Activated CD4-positive, alpha-beta memory T cell treated with anti-CD3 and anti-CD28 coated beads, Interleukin-2, amount 10 ng/mL, durations not matched to agents 7 days and 5 days (primary cell): Measurements from ENCODE around the gene AFAP1L2. TPM values are rescaled to one million over a fixed set of nuclear protein-coding genes. Genes with fewer than 3 reads are reported as not detected.

Source experiments
- CTCF ChIA-PET: fragments of 350-600 bp; sonication (Branson Sonifier 250); formaldehyde crosslinking; loops from one replicate; lab custom pipeline; 2021; ENCODE audit warnings: antibody characterized with exemption, inconsistent platforms; lab: Charles Lee
- POLR2A ChIA-PET: fragments of 350-600 bp; sonication (Branson Sonifier 250); formaldehyde crosslinking; loops from one replicate; lab custom pipeline; 2021; ENCODE audit warnings: antibody characterized with exemption; lab: Charles Lee
- DNase-seq: peaks from one replicate; pipeline ENCODE4 v3.0.0-alpha.2; 2020
- H3K27ac Mint-ChIP-seq: one replicate; pipeline ENCODE4 v1.8.0; 2021; ENCODE audit warnings: mild to moderate bottlenecking, mixed read lengths
- H3K27me3 Mint-ChIP-seq: one replicate; pipeline ENCODE4 v1.8.0; 2021; ENCODE audit warnings: mixed read lengths
- H3K36me3 Mint-ChIP-seq: one replicate; pipeline ENCODE4 v1.8.0; 2021; ENCODE audit warnings: low read depth, mixed read lengths
- H3K4me1 Mint-ChIP-seq: one replicate; pipeline ENCODE4 v1.8.0; 2021; ENCODE audit warnings: mixed read lengths
- H3K4me3 Mint-ChIP-seq: one replicate; pipeline ENCODE4 v1.8.0; 2021; ENCODE audit warnings: mild to moderate bottlenecking, mixed read lengths
- H3K9me3 Mint-ChIP-seq: one replicate; pipeline ENCODE4 v1.8.0; 2021; ENCODE audit warnings: mixed read lengths
- total RNA-seq, 2 experiments: library from RNA; stranded (reverse); gene quantifications; one replicate each; pipeline ENCODE4 v1.2.3, GENCODE V29; 2021

The AFAP1L2 gene
- total RNA-seq, 2 experiments from 2014 or later = 1.5 to 1.9 TPM

DNA sequence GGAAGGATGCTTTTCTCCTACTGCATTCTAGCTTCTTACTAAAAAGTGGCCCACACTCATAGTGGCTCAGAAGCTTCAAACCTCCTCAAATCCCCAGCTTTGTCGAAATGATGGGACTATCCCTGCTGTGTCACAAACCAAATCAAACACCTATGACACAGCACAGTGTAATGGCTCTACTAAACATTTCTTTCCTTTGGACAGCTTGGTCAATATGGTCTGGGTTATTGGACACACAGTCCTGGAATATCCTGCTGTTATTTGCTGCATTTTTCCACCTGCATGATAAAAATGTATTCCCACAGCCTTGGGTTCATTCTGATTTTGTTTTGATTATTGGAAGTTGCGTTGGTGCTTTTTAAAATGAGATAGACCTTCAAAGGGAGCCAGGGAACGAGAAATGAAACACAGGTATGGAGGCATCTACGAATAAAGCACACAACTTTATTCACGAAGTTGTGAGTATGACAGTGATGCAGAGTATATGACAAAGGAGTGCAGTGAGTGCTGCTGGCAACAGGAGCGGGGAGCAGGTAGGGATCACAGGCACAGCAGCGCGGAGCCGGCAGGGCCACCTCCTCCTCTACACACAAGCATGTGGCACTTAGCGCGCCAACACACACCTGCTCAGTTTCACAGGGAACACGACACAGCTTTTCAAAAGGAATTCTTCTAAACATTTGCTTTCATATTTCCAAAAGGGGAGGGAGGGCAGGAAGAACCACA, 26.5 kb upstream of the AFAP1L2 start:
- Mint-ChIP-seq H3K27me3 (no peaks in the 10 kb centered on the region), H3K36me3 (peaks cover 32% of the 10 kb centered on the region), H3K4me3 (no peak overlapping the region), H3K9me3 (no peaks in the 10 kb centered on the region), H3K27ac (no peak overlapping the region), H3K4me1 (peaks cover 1% of the 10 kb centered on the region)
- DNase-seq = no peak
- POLR2A ChIA-PET = no interaction called here
- CTCF ChIA-PET = no interaction called here

DNA sequence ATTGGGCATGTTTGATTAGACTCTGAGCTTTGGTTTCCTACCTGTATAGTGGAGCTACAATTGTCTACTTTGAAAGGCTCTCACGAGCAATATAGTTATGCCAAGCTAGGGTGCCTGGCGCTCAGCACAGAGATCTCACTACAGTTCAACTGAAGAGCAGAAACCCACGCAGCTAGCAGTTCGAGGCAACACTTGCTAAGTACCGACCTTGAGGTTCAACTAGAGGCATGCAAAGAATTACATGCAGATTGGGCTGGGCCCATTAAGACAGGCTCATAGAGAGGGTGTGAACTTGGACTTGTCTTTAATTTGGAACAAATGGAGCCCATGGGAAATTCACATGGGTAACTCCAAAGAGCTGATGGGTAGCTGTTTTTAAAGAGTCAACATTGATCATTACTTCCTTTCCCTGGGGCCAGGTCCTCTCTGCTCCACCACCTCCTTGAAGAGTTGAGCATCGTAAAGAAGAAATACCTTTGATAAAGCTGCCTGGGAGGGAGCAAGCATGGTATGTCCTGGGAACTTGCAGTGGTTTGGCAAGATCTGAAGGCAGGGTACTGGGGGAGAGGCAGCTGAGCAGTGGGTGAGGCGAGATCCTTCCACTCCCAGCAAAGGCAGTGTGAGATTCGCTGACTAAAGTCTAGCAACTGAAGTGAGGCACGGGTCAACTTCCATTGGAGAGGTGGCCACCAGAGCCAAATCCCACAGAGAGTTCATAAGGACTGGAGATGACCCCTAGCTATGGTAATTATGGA, 25.5 kb upstream of the AFAP1L2 start:
- H3K4me1 Mint-ChIP-seq = peaks cover 1% of the 10 kb centered on the region
- no peak for DNase-seq
- POLR2A ChIA-PET = no interaction called here
- H3K27me3 Mint-ChIP-seq = no peaks in the 10 kb centered on the region
- CTCF ChIA-PET = no interaction called here
- peaks cover 24% of the 10 kb centered on the region for H3K36me3 Mint-ChIP-seq
- no peaks in the 10 kb centered on the region for H3K9me3 Mint-ChIP-seq
- no peak overlapping the region for H3K4me3 Mint-ChIP-seq
- no peak overlapping the region for H3K27ac Mint-ChIP-seq

DNA sequence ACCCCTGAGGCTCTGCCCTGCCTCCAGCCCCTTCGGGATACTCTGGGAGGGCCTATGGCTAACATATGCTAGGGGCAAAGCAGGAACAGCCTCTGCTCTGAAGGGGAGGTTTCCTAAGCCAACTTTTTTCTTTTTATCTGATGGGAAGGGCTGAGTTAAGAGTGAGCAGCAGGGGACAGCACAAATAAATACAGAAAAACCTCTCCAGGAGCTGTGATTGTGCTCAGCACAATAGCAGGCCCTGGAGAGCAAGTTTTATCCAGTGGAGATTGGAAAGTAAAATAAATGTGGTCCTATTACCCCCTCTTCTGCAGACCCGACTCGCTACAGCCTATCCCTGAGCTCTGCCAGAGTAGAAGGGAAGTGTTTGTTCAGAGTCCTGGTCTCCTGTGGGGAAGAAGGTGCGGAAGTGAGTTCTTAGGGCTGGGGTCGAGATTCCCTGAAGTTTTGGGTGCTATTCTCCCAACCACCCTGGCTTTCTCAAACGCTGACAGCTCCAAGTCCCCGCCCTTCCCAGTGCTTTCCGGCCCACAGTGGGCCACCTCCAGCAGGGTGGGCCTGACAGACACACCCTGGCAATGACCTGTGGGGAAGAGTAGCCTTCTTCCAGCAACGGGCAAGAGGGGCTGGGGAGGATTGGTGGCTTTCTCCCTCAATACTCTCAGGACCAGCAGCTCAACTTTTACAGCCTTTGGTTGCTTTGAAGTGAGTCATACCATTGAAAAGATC, 23.0 kb upstream of the AFAP1L2 start:
- ChIA-PET CTCF (interaction anchor here (1.9 kb wide), 1 partner anchor 123 kb away, joined by 6 read pairs; no protein-coding TSS in a partner anchor), POLR2A (no interaction called here)
- no peaks in the 10 kb centered on the region for H3K9me3 Mint-ChIP-seq
- H3K27me3 Mint-ChIP-seq = peaks cover 3% of the 10 kb centered on the region
- H3K27ac Mint-ChIP-seq = no peak overlapping the region
- no peak overlapping the region for H3K4me3 Mint-ChIP-seq
- DNase-seq = no peak
- H3K36me3 Mint-ChIP-seq = peaks cover 12% of the 10 kb centered on the region
- no peaks in the 10 kb centered on the region for H3K4me1 Mint-ChIP-seq

DNA sequence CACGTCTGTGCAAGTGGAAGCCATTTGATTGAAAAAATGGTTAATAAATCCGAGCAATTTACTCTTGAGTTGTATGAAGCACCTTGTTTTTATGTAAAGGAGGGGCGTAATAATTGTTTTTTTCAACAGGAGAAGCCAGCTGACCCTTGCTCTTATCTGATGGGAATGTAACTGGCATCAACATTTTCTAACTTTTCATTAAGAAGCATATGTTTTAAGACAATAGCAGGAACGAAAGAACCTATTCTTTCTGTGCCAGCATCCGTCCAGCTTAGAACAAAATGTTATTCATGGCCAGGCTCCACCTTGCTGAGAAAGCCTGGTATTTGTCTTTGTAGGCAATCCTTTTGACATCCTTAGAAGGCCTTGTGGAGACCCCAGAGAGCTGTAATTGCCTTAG, 22.2 kb upstream of the AFAP1L2 start:
- POLR2A ChIA-PET = no interaction called here
- H3K4me3 Mint-ChIP-seq = no peak overlapping the region
- peaks cover 6% of the 10 kb centered on the region for H3K36me3 Mint-ChIP-seq
- no peak overlapping the region for H3K27ac Mint-ChIP-seq
- peaks cover 10% of the 10 kb centered on the region for H3K27me3 Mint-ChIP-seq
- no peaks in the 10 kb centered on the region for H3K4me1 Mint-ChIP-seq
- DNase-seq = no peak
- CTCF ChIA-PET = interaction anchor here (1.9 kb wide), 1 partner anchor 122 kb away, joined by 6 read pairs; no protein-coding TSS in a partner anchor
- H3K9me3 Mint-ChIP-seq = no peaks in the 10 kb centered on the region

DNA sequence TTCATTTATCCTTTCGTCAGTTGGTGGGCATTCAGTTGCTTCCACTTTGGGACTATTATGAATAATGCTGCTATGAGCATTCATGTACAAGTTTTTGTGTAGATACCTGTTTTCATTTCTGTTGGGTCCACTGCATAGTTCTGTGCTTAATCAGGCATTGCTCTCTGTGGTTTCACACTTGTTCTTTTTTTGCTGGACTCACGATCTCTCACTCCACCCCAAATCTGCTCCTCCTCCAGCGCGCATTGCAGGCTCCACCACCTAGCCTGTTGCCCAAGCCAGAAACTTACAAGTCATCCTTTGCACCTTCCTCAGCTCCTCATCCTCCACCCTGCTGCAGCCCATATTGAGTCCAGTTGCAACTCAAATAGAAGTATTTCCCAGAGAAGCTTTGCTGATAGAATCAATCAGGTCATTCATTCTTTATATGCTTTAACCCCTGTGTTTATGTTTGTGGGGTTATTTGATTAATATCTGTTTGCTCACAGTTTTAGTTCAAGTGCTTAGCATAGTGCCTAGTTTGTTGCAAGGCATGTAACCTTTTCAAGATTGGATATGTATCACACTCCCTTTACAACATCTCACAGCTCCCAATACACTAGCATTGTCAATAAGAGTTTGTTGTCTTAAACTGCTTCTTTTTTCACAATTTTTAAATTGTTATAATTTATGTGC, 16.6 kb upstream of the AFAP1L2 start:
- ChIA-PET POLR2A (no interaction called here), CTCF (no interaction called here)
- Mint-ChIP-seq H3K4me1 (no peaks in the 10 kb centered on the region), H3K9me3 (no peaks in the 10 kb centered on the region), H3K4me3 (no peak overlapping the region), H3K27ac (no peak overlapping the region), H3K27me3 (peaks cover 51% of the 10 kb centered on the region), H3K36me3 (no peaks in the 10 kb centered on the region)
- no peak for DNase-seq

DNA sequence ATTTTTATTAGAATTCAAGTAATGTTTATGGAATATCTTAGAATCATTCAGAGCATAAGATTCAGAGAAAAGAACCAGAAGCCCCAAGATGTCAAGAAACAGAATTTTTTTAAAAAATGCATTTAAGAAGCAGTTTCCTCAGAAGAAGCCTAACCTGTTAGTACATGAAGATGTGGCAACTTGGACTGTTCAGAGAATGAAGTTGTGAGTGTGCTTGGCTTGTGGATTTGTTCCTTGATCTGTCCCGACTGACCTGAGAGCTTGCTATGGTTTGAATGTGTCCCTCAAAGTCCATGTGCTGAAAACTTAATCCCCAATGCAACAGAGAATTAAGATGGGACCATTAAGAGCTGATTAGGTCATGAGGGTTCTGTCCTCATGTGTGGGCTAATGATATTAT, 13.8 kb upstream of the AFAP1L2 start:
- CTCF ChIA-PET = no interaction called here
- H3K9me3 Mint-ChIP-seq = no peaks in the 10 kb centered on the region
- H3K27me3 Mint-ChIP-seq = peaks cover 64% of the 10 kb centered on the region
- no peaks in the 10 kb centered on the region for H3K36me3 Mint-ChIP-seq
- POLR2A ChIA-PET = no interaction called here
- no peak overlapping the region for H3K4me3 Mint-ChIP-seq
- no peaks in the 10 kb centered on the region for H3K4me1 Mint-ChIP-seq
- H3K27ac Mint-ChIP-seq = no peak overlapping the region
- no peak for DNase-seq

DNA sequence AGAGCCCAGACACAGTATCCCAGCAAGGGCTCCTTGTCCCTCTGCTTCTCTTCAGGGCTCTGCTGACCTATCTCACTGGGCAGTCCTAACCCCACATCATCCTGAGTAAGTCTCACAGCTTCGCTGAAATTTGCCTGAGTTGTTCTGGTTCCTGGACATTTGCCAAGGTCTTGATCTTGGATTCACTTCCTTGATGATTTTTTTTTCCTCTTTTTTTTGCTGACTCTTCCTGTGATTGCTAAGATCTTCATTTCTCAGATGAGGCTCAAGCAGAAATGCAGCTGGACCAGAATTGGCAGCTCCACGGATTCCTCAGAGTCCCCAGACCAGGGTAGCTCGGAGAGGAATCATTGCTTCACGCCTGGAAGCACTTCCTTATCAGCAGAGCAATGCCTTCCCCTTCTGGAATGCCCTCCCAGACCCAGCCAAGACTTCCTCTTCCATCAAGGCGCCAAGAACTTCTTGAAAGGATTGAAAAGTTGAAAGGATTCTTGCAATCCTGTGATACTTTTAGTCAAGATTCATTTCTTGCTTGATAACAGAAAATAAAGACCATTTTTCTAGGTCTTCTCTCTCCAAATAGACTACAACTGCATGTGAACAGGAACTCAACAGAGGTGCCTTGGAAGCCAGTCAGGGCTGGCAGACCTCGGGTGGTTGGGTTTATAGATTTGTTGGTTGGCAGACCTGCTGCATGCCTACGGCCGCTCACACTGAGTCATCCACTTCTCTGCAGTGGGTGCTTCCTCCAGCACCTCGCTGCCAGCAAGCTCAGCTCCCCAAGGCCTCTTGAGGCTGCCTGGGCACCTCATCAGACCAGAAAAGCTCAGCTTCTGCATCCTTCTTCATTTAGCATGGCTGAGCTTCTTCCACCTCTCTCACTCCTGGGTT, 8.8 kb upstream of the AFAP1L2 start:
- Mint-ChIP-seq H3K4me1 (no peaks in the 10 kb centered on the region), H3K36me3 (no peaks in the 10 kb centered on the region), H3K27ac (no peak overlapping the region), H3K27me3 (peaks cover 42% of the 10 kb centered on the region), H3K9me3 (no peaks in the 10 kb centered on the region), H3K4me3 (no peak overlapping the region)
- ChIA-PET CTCF (interaction anchor here (1.2 kb wide), 1 partner anchor 10 kb away, joined by 3 read pairs; no protein-coding TSS in a partner anchor), POLR2A (interaction anchor here (0.7 kb wide), 1 partner anchor 269 kb away, joined by 3 read pairs; no protein-coding TSS in a partner anchor)
- DNase-seq = no peak

DNA sequence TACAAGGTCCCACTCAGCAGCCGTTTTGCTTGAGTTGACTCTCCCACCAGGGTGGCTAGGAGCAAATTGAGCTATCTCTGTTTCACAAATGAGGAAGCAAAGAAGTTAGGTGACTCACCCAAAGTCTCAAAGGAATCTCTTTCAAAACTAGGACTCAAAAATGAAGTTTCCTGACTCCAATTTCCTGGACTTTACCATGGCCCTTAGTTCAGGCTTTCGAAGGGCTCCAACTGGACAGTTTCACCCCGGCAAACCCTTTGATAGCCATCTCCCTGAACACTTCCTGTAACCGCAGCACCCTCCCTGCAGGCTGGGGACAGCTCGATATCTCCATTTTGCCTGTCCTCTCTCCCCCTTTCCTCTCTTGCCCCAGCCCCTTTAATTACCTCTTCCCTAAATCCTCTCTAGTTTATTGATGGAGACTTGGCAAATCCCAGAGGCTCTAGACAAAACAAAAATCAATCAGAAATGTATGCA, 4.7 kb upstream of the AFAP1L2 start:
- H3K36me3 Mint-ChIP-seq = no peaks in the 10 kb centered on the region
- ChIA-PET CTCF (no interaction called here), POLR2A (no interaction called here)
- DNase-seq = no peak
- H3K27me3 Mint-ChIP-seq = peaks cover 48% of the 10 kb centered on the region
- no peaks in the 10 kb centered on the region for H3K9me3 Mint-ChIP-seq
- no peak overlapping the region for H3K27ac Mint-ChIP-seq
- H3K4me1 Mint-ChIP-seq = peaks cover 3% of the 10 kb centered on the region
- H3K4me3 Mint-ChIP-seq = no peak overlapping the region

DNA sequence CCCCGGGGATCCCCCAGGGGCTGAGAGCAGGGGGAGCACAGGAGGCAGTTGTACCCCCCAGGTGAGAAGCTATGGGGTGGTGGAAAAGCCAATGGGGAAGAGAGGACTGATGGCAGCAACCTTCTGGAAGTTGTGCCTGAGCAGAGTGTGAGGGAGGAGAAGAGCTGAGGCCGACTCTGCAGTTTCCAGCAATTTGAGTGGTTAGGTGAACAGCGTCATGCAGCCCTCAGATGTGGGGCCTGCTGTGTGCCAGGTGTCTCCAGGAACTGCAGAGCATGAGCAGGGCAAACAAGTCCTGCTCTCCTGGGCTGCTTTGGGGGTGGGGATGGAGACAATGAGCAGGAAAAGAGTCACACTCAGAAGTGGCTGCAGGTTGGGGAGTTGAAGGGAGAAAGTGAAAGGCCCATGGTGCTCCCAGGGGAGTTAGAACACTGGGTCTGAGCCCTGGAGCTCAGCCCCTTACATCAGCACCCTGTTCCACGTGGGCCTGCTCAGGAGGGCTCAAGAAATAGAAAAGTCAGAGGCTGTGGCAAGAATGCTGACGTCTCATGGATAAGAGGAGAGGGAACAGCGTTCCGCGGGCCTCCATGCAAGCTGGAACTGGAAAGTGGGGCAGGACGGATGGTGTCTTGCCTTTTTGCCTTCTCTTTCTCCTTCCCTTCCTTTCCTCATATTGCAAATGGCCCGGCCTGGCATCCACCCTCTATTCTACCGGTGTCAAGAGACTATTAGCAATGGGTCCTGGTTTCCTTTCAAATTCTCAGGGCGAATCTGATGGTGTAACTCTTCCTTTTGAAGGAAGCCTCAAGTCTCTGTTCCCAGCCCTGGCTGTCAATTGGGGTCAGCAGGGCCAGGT, 4.0 kb upstream of the AFAP1L2 start:
- CTCF ChIA-PET = interaction anchor here (1.2 kb wide), 1 partner anchor 104 kb away, joined by 4 read pairs; no protein-coding TSS in a partner anchor
- peaks cover 4% of the 10 kb centered on the region for H3K4me1 Mint-ChIP-seq

DNA sequence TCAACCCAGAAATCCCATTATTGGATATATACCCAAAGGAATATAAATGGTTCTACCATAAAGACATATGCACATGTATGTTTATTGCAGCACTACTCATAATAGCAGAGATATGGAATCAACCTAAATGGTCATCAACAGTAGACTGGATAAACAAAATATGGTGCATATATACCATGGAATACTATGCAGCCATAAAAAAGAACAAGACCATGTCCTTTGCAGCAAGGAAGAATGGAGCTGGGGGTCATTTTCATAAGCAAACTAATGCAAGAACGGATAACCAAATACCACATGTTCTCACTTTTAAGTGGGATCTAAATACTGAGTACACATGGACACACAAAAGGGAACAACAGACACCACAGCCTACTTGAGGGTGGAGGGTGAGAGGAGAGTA, 2.2 kb upstream of the AFAP1L2 start:
- POLR2A ChIA-PET = no interaction called here
- DNase-seq = no peak
- peaks cover 7% of the 10 kb centered on the region for H3K4me1 Mint-ChIP-seq
- no peaks in the 10 kb centered on the region for H3K36me3 Mint-ChIP-seq
- H3K27ac Mint-ChIP-seq = no peak overlapping the region
- H3K9me3 Mint-ChIP-seq = no peaks in the 10 kb centered on the region
- peaks cover 54% of the 10 kb centered on the region for H3K27me3 Mint-ChIP-seq
- H3K4me3 Mint-ChIP-seq = no peak overlapping the region
- CTCF ChIA-PET = no interaction called here

More for the DNA sequence above, 4.0 kb upstream of the AFAP1L2 start:
- Mint-ChIP-seq H3K4me3 (no peak overlapping the region), H3K27me3 (peaks cover 44% of the 10 kb centered on the region), H3K9me3 (no peaks in the 10 kb centered on the region), H3K36me3 (no peaks in the 10 kb centered on the region), H3K27ac (no peak overlapping the region)
- POLR2A ChIA-PET = no interaction called here
- DNase-seq = no peak

DNA sequence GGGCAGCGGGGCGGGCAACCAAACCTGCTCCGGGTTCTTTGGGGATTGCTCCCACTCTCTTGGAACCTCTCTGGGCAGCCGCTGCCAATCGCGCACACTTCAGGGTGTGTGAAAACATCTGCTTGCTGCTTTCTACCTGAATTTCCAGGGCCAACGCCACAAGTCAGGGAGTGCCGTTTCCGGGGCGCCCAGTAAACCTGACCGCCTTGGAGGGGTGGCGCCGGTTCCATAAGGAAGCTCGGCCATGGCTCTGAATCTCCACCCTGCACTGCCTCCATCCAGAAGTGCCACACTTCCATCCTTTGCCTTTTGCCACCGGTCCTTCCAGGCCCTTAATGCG, 679 bp upstream of the AFAP1L2 start:
- peaks cover 66% of the 10 kb centered on the region for H3K27me3 Mint-ChIP-seq
- H3K27ac Mint-ChIP-seq = no peak overlapping the region
- H3K4me1 Mint-ChIP-seq = peaks cover 7% of the 10 kb centered on the region
- no peak overlapping the region for H3K4me3 Mint-ChIP-seq
- ChIA-PET CTCF (no interaction called here), POLR2A (no interaction called here)
- no peaks in the 10 kb centered on the region for H3K9me3 Mint-ChIP-seq
- no peaks in the 10 kb centered on the region for H3K36me3 Mint-ChIP-seq
- DNase-seq = no peak
